ENCODE data around the gene RNF148.

RNF148 gene

DNA sequence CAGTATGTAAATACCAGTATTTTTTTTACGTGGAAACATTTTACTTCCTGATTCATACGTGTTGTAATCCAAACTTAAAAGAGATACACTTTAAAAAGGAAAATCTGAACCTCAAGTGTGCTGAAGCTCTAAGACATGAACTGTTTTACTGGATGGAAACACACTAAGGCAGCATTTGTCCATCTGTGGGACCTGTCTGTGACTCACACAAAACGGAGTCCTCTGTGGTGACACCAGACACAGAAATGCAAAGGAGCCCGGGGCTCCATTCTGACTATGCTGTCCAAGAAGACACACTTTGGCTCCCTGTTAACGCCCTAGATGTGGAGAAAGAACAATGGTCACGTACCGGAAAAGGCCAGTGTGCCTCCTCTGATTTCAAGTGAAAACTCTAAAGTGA lies 27.7 kb downstream of the RNF148 start:
- Histone ChIP-seq H3K36me3 (ENCODE audit: low read length) (no peaks in the 10 kb centered on the region), H3K9me2 (replicated peaks; ENCODE audit: insufficient read depth, low read length) (no peaks in the 10 kb centered on the region), H4K20me1 (ENCODE audit: low read depth, low read length) (no peaks in the 10 kb centered on the region), H2AFZ (ENCODE audit: low read depth, low read length, severe bottlenecking) (no peak overlapping the region), H3K27ac (ENCODE audit: low read depth, low read length) (no peak overlapping the region), H3K27me3 (ENCODE audit: low read length) (no peaks in the 10 kb centered on the region), H3K9me3 (ENCODE audit: insufficient read depth, low read length) (no peaks in the 10 kb centered on the region), H3K4me2 (ENCODE audit: low read depth, low read length, poor library complexity, severe bottlenecking) (no peak overlapping the region), H3K9ac (ENCODE audit: low read length) (no peak overlapping the region), H3K4me3 (ENCODE audit: insufficient read depth, low read length, poor library complexity, severe bottlenecking) (no peak overlapping the region), H3F3A (ENCODE audit: insufficient read depth) (no peaks in the 10 kb centered on the region), H3K79me2 (ENCODE audit: insufficient read depth, low read length) (no peaks in the 10 kb centered on the region)
- TF ChIP-seq EZH2phosphoT487 (conservative IDR thresholded peaks at IDR 0.05; ENCODE audit: low read length): no peak
- TF ChIP-seq, protein P1, sequence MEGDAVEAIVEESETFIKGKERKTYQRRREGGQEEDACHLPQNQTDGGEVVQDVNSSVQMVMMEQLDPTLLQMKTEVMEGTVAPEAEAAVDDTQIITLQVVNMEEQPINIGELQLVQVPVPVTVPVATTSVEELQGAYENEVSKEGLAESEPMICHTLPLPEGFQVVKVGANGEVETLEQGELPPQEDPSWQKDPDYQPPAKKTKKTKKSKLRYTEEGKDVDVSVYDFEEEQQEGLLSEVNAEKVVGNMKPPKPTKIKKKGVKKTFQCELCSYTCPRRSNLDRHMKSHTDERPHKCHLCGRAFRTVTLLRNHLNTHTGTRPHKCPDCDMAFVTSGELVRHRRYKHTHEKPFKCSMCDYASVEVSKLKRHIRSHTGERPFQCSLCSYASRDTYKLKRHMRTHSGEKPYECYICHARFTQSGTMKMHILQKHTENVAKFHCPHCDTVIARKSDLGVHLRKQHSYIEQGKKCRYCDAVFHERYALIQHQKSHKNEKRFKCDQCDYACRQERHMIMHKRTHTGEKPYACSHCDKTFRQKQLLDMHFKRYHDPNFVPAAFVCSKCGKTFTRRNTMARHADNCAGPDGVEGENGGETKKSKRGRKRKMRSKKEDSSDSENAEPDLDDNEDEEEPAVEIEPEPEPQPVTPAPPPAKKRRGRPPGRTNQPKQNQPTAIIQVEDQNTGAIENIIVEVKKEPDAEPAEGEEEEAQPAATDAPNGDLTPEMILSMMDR (IDR thresholded peaks at IDR 0.05; ENCODE audit: insufficient read depth, low read length, poor library complexity, severe bottlenecking): no peak

DNA sequence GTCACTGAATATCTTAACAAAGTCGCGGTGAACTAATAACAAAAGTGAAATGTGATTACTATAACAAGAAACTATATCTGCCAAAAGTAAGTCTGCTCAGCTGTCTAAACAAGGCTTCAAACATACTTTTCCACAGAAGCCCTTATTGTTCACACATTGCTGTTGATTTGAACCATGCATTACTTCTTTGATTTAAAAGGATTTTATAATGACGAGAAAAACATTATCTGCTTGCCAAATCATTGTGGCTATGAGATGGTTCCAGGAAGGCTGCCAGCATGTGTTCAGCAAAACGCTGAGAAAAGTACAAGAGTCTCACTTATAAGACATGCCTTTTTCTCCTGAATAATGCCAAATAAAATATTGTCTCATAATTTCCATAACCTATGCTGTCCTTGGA lies 28.2 kb downstream of the RNF148 start:
- H2AFZ ChIP-seq (ENCODE audit: low read depth, low read length, severe bottlenecking): no peak overlapping the region
- no peak overlapping the region for H3K4me2 ChIP-seq (ENCODE audit: low read depth, low read length, poor library complexity, severe bottlenecking)
- TF ChIP-seq, protein P1 (IDR thresholded peaks at IDR 0.05; ENCODE audit: insufficient read depth, low read length, poor library complexity, severe bottlenecking): no peak
- TF ChIP-seq EZH2phosphoT487 (conservative IDR thresholded peaks at IDR 0.05; ENCODE audit: low read length): no peak
- H3K27me3 ChIP-seq (ENCODE audit: low read length): no peaks in the 10 kb centered on the region
- H3K9ac ChIP-seq (ENCODE audit: low read length): no peak overlapping the region
- no peaks in the 10 kb centered on the region for H4K20me1 ChIP-seq (ENCODE audit: low read depth, low read length)
- no peaks in the 10 kb centered on the region for H3K79me2 ChIP-seq (ENCODE audit: insufficient read depth, low read length)
- no peak overlapping the region for H3K27ac ChIP-seq (ENCODE audit: low read depth, low read length)
- no peaks in the 10 kb centered on the region for H3K36me3 ChIP-seq (ENCODE audit: low read length)
- no peaks in the 10 kb centered on the region for H3K9me3 ChIP-seq (ENCODE audit: insufficient read depth, low read length)
- H3K9me2 ChIP-seq (replicated peaks; ENCODE audit: insufficient read depth, low read length): no peaks in the 10 kb centered on the region
- no peak overlapping the region for H3K4me3 ChIP-seq (ENCODE audit: insufficient read depth, low read length, poor library complexity, severe bottlenecking)
- no peaks in the 10 kb centered on the region for H3F3A ChIP-seq (ENCODE audit: insufficient read depth)

DNA sequence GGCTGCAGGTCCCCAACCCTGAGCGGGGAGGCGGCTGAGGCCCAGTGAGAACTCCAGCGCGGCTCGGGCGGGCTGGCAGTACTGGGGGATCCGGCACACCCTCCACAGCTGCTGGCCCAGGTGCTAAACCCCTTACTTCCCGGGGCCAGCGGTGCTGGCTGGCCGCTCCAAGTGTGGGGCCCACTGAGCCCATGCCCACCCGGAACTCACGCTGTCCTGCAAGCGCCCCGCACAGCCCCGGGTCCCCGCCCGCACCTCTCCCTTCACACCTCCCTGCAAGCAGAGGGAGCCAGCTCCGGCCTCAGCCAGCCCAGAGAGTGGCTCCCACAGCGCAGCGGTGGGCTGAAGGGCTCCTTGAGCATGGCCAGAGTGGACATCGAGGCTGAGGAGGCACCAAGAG lies 28.8 kb downstream of the RNF148 start:
- H3K4me2 ChIP-seq (ENCODE audit: low read depth, low read length, poor library complexity, severe bottlenecking): no peak overlapping the region
- H3K27me3 ChIP-seq (ENCODE audit: low read length): no peaks in the 10 kb centered on the region
- no peaks in the 10 kb centered on the region for H3K36me3 ChIP-seq (ENCODE audit: low read length)
- no peak overlapping the region for H3K9ac ChIP-seq (ENCODE audit: low read length)
- H2AFZ ChIP-seq (ENCODE audit: low read depth, low read length, severe bottlenecking): no peak overlapping the region
- no peak overlapping the region for H3K4me3 ChIP-seq (ENCODE audit: insufficient read depth, low read length, poor library complexity, severe bottlenecking)
- H4K20me1 ChIP-seq (ENCODE audit: low read depth, low read length): no peaks in the 10 kb centered on the region
- no peak overlapping the region for H3K27ac ChIP-seq (ENCODE audit: low read depth, low read length)
- no peaks in the 10 kb centered on the region for H3F3A ChIP-seq (ENCODE audit: insufficient read depth)
- TF ChIP-seq, protein P1 (IDR thresholded peaks at IDR 0.05; ENCODE audit: insufficient read depth, low read length, poor library complexity, severe bottlenecking): no peak
- no peak for TF ChIP-seq EZH2phosphoT487 (conservative IDR thresholded peaks at IDR 0.05; ENCODE audit: low read length)
- no peaks in the 10 kb centered on the region for H3K79me2 ChIP-seq (ENCODE audit: insufficient read depth, low read length)
- no peaks in the 10 kb centered on the region for H3K9me3 ChIP-seq (ENCODE audit: insufficient read depth, low read length)
- no peaks in the 10 kb centered on the region for H3K9me2 ChIP-seq (replicated peaks; ENCODE audit: insufficient read depth, low read length)

Data from SU-DHL-6 (cell line).